LNCAP (cell line): ENCODE data around the gene RPS6KA5.

Source experiments
- TF ChIP-seq, protein P1 (sequence below): fragments of 450-650 bp; IDR thresholded peaks from 2 replicates; pipeline ENCODE4 v1.5.1; 2017; ENCODE audit warnings: mild to moderate bottlenecking

Gene RPS6KA5

DNA sequence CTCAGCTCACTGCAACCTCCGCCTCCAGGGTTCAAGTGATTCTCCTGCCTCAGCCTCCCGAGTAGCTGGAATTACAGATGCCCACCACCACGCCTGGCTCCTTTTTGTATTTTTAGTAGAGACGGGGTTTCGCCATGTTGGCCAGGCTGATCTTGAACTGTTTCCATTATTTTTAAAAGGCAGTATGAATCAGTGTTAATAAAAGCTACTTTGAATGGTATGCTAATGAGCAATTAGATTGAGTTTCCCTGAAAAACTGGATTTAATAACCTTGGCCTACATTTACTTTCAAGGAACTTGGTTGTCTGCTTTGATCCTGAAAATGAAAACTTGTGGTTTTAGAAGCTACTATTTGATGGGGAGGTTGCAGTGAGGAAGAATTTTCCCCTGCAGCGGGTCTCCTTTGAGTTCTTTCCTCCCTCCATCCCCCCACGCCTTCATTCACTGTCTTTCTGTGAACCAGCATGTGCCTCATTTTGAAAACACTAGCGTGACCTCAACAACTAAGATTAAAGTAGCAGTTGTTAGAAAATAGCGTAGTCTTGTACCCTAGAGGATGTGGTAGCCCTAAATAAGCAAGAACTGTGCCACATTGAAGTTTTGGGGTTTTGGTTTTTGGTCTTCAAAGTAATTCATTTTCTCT lies 17.8 kb upstream of the RPS6KA5 start:
- TF ChIP-seq, protein P1, sequence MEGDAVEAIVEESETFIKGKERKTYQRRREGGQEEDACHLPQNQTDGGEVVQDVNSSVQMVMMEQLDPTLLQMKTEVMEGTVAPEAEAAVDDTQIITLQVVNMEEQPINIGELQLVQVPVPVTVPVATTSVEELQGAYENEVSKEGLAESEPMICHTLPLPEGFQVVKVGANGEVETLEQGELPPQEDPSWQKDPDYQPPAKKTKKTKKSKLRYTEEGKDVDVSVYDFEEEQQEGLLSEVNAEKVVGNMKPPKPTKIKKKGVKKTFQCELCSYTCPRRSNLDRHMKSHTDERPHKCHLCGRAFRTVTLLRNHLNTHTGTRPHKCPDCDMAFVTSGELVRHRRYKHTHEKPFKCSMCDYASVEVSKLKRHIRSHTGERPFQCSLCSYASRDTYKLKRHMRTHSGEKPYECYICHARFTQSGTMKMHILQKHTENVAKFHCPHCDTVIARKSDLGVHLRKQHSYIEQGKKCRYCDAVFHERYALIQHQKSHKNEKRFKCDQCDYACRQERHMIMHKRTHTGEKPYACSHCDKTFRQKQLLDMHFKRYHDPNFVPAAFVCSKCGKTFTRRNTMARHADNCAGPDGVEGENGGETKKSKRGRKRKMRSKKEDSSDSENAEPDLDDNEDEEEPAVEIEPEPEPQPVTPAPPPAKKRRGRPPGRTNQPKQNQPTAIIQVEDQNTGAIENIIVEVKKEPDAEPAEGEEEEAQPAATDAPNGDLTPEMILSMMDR, result no peak

DNA sequence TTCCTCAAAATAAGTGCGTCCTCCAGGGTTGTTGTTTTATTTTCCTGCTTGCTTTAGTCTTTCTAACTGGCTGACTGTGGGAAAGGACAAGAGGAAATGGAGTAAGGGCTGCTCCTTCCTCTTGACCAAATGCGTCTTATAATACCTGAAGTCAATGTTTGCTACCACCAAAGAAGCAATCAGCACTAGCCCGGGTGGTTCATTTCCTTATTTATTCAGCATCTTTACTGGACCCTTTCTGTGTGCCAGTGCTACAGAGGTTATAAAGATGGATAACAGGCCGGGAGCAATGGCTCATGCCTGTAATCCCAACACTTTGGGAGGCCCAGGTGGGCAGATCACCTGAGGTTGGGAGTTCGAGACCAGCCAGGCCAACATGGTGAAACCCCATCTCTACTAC lies 15.1 kb upstream of the RPS6KA5 start:
- TF ChIP-seq, protein P1, result no peak

DNA sequence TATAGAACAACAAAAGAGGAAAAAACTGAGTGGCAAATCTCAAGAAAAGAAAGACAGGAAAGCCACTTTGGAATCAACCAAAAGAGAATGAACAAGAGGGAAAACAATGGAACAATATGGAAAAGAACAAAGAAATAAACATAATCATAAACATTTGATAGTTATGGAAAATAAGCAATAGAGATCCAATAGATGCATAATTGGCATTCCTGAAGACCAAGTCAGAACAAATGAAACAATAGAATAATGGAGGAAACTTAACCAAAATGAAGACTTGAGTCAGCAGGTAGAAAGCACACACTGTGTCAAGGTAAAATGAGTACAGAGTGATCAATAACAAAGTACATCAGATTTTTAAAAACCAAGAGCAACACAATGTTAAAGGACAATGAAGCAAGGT lies 10.1 kb upstream of the RPS6KA5 start:
- TF ChIP-seq, protein P1, result no peak

DNA sequence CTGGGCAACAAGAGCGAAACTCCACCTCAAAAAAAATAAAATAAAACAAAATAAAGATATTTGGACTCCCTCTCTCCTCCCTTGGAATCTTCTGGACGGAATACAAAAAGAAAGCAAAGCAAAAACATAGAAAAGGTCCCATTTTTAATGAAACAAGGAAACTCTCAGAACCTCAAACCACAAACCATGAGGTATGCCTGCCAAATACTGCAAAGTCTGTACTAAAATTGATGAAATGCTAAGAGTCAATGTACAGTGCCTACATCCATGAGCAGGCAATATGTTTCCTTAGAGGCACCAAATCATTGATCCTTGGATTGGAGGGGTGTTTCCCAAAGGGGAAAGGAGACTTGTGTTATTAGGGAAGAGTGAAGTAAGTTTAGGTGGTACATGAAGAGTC lies 8.2 kb upstream of the RPS6KA5 start:
- TF ChIP-seq, protein P1, result no peak

DNA sequence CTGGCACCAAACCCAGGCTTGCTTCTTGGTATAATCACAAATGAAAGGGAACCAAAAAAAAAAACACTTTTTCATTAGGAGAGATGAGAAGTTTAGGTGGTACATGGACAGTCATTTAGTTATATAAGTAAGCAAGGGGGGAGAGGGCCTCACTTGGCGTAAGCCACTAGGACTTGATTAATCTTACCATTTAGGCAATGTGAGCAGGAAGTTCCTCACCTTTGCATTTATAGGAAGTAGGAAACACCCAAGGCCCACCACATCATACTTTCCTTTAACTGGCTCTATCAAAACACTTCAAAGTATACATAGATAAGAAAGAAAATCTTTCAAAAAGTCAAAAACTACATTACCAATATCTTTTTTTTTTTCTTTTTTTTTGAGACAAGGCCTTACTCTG lies 6.7 kb upstream of the RPS6KA5 start:
- TF ChIP-seq, protein P1, result no peak

DNA sequence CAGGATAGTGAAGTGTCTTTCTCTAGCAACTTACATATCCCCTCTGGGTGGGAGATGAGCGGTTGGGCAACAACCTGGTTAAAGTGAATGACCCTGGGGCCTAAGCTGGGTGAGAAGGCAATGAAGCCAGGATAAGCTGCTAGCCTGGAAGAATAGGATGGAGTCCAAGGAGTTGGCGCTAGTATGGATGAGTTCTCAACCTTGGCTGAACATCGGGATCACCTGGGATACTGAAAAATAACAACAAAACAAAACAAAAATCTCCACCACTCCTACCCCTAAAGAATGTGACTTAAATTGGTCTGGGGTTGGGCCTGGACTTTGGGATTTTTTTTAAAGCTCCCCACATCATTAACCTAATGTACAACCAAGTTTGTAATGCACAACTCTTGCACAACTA lies 4.8 kb upstream of the RPS6KA5 start:
- TF ChIP-seq, protein P1, result no peak

DNA sequence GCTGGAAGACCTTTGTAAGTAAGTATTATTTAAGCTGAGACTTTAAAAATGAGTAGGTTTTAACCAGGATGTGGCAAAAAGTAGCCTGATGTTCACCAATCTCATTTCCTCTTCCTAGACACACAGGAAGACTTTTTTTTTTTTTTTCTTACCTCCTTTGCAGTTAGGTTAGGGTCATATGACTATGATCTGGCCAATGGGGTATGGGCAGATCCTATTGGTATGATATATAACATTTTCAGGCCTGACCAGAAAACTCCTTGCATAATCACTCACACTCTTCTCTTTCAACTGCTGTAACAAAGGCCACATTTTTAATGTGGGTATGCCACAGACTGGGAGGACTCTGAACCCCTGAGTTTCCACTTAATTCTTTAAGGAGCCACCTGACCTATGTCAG lies 2.7 kb upstream of the RPS6KA5 start:
- TF ChIP-seq, protein P1, result no peak

DNA sequence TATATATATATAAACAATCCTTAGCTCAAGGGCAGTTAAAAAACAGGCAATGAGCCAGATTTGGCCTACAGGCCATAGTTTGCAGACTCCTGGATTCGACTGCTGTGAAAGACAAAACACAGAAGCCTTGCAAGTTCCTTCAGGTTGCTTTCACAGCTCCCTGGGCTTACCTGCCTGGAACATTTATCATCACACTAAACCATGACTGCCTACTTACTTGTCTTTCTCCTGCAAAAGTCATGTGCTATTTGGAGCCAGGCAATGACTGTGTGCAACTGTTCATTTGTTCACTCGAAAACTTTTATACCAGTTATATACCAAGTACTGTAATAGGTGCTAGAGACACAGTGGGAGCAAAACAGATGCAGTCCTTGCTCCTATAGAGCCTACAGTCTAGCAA lies 2.2 kb upstream of the RPS6KA5 start:
- TF ChIP-seq, protein P1, result no peak
